ENCODE results near the gene GLIS1.
A peak's percentile ranks its signal among the peaks of the same experiment; 100 is the strongest.

GLIS1 gene

DNA sequence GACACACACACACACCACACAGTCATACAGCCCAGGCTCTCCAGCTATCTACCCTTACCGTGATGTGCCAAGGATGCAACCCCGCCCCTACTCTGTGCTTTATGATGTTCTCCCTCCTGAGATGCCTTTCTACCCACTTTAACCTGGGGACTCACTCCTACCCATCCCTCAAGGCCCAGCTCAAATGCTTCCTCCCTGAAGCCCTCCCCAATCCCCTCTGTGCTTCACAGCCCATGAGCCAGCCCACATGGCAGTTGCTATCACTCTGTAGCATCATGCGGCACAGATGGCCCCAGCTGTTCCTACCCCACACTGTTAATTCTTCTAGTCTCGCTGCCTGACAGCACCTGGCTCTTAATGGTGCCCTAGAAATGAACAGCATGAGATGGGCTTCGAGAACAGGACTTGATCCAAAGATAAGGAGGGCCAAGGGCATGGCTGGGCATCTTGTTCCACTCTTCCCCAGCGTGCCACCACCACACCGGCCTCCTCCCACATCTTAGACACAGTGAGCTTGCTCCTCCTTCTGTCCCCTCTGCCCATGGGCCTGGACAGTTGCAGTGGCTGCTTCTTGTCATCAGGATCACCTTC lies 109.8 kb downstream of the GLIS1 start:
- no peak for DNase-seq

DNA sequence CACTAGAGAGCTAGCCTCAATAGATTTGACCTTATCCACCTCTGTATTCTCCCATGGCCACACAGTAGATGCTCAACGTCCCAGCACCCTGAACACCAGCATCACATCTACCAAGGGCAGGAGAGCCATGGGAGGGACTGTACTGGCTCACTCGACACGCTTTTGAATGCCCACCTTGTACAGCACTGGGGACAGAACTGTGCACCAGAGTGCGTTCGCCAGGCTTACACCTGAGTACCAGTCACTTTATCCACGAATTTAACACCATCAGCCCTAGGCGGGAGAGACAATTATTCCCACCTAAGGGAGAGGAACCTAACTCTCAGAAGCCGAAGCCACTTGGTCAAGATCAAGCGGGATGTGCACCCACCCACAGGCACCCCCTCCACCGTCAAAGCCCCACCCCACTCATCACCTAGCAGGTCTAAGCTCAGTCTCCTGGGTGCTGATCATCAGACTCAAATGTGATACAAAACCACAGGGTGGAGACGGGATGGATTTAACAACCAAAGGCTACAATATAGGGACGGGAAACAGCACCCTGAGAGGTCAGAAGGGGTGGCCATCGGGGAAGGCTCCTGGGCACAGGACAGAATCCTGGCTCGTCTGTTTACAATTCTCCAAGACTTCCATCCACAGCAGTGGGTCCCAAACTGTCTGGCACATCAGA lies 110.5 kb downstream of the GLIS1 start:
- DNase-seq, result no peak

DNA sequence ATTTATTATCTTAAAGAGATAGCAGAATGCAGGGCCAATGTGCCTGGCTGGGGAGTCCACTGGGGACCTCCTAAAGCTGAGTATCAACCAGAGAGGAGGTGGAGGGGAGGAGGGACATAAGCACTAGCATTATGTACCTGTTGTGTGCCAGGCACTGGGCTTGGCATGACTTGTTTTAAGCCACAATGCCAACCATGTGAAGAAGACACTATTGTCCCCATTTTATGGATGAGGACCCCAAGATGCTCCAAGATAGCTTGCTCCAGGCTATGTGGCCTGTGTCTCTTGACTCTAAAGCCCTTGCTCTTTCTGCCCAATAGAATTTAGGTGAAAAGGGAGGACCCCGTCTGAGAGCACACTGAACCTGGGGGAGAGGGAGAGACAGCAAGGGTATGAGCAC lies 111.3 kb downstream of the GLIS1 start:
- DNase-seq, result no peak

DNA sequence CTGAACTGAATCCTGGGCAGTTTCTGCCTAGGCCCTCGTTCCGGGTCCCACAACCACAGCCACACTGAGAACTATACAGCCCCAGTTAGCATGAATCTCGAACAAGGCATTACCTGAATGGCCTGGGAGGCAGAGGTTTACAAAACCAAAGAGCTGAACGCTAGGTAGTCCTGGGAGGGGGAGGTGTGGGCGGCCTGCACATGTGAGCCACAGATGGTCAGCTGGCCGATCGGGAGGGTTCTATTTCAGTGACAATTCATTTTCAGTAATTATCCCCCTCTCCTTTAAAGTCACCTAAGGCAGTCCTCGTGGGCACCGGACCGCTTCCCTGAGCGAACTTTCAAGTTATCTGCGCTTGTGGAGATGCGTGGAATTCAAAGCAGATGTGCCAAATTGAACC lies 111.9 kb downstream of the GLIS1 start:
- no peak for DNase-seq

DNA sequence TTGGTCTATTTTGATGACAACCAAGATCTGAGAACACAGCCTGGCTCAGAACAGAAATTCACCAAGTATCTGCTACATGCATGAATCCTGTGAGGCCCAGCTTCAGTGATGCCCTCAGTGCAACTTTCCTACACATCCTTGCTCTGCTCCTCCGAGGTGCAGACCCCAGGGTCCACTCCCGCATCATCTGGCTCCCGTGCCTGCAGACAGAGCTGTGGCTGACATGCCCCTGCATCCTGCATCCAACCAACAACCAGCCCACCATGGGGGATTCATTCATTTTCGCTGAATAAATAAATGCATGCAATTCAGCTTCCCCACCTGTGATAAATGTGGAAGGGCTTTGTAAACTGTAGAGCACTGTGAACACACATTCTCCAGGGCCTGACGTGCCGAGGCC lies 112.3 kb downstream of the GLIS1 start:
- no peak for DNase-seq

DNA sequence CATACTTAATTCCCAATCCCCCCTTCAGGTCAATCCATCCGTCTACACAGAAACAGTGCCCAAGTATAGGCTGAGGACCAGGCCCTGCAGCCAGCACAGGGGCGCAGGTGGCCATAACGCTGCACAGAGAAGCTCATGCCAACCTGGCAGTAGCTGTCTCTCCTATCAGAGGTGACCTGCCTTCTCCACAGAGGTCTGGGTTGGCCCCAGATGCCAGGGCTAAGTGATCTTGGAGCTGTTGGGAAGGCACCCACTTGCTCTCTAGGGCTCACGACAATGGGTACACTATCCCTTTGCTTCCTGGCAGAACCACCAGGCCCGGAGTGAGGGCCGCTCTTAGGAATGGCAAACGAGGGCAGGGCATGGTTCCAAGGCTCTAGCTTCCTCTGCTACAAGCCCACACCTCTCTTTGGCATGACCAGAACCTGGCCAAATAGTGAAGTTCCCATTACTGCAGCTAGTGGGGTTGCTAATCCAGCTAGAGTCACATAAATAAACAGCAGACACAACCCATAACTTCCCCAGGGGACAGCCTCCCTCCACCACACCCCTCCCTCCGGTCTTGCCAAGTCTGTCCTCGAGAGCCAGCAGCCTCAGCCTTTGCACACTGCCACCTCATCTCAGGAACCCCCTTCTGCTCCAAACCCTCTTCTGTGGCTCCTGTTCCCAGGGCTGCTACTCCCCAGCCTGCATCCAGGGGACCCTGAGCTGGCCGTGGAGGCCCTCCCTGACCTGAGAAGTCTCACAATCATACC lies 113.0 kb downstream of the GLIS1 start:
- no peak for DNase-seq

DNA sequence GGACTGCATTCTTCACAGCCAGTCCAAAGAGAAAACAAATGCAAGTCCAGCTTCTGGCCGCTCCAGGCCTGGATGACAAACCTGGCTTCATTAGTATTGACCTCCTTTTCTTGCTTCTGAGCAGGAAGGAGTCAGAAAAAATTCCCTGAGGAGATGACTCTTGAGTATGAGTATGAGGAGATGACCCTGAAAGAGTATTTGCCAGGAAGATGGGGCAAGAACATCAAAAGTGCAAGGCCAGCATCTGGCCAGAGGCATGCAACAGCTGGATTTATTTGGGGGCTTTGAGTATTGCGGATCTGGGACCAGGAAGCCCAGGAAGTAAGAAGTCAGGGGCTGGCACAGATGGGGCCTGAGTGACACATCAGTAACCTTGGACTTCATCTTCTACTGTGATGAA lies 113.9 kb downstream of the GLIS1 start:
- DNase-seq, result no peak

DNA sequence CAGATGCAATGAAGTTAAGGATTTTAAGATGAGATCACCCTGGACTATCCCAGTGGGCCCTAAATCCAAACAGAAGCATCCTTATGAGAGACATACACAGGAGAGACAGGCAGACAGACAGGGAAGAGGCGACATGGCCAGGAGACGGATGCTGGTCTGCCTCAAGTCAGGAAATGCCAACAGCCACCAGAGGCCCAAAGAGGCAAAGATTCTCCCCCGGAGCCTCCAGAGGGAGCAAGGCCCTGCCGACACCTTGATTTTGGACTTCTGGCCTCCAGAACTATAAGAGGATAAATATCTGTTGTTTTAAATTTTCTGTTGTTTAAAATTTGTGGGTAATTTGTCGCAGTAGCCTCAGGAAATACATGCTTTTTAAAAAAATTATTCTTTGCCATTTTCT lies 116.4 kb downstream of the GLIS1 start:
- no peak for DNase-seq

DNA sequence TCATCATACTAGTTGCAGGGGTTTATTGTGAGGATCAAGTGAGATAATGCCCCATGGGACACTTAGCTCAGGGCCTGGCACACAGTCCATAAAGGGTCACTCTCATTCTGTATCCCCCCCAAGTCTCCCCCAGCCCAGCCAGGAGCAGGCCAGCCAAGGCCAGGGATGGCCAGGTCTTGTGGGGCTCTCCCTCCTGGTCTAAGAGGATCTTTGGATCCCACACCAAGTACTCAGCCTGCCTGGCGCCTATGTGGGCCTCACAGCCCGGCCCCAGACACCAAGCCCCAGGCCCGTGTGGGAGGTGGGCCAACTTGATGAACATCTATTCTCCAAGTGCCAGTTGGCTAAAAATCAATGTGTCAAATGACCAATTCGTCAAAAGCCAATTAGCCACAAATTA lies 117.8 kb downstream of the GLIS1 start:
- DNase-seq, result no peak

DNA sequence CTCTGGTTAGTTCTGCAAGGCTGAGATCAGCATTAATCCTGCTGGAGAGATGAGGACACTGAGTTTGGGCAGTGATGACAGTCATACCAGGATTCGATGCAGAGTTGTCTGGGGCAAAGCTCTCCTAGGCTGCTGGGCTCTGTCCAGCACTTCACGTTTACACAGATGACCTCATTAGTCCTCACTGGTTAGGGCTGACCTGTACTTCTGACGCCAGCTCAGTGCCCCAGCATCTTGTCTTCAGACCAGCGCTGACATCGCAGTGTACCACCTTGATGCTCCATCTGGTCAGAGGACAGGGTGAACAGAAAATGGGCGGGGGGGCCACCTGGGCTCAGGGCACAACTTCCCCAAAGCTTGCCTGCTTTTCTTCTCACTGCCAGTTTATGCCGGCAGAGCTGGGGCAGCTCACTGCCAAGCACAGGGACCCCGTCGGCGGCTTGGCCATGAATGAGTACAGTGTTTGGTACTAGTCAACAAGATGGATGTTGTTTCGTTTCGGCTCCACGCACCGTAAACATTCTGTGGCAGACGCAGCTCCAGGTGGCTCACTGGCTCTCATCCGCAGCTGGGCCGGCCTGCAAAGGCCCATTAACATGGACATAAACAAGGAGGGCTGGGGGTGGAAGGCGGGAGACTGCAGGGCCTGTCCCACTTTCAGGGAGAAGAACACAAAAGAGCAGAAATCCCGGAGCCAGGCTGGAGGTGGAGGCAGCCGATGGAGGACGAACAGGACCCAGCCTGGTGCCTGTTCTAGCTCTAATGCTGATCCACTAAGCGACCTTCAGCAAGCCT lies 118.7 kb downstream of the GLIS1 start:
- peak; percentile 75 for DNase-seq

DNA sequence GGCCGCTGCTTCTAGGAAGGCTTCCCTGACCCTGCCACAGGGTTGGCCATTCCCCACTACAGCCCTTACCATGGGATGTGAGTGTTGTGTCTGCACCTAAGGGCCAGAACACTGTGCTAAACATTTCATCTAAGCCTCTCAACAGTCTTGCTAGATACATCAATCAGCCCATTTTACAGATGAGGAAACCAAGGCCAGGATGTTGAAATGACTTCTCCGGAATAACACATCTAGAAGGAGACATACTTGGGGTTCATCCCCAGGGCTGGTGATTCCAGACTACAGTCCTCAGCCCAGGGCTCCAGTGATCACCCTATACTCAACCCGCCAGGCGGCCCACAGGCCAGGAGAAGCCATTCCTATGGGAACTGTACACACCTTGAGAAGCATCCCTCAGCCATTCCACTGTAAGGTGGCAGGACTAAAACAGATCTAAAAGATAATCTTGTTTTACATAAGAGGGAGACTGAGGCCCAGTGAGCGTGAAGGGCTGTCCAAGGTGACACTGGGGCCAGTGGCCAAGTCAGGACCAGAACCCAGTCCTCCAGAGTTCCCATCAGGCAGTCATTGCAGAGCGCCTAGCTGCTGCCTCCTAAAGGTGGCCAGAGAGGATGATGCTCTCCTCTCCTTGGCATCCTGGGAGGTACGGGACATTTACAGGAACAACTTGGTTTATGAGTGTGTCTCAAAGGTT lies 119.5 kb downstream of the GLIS1 start:
- DNase-seq, result no peak

DNA sequence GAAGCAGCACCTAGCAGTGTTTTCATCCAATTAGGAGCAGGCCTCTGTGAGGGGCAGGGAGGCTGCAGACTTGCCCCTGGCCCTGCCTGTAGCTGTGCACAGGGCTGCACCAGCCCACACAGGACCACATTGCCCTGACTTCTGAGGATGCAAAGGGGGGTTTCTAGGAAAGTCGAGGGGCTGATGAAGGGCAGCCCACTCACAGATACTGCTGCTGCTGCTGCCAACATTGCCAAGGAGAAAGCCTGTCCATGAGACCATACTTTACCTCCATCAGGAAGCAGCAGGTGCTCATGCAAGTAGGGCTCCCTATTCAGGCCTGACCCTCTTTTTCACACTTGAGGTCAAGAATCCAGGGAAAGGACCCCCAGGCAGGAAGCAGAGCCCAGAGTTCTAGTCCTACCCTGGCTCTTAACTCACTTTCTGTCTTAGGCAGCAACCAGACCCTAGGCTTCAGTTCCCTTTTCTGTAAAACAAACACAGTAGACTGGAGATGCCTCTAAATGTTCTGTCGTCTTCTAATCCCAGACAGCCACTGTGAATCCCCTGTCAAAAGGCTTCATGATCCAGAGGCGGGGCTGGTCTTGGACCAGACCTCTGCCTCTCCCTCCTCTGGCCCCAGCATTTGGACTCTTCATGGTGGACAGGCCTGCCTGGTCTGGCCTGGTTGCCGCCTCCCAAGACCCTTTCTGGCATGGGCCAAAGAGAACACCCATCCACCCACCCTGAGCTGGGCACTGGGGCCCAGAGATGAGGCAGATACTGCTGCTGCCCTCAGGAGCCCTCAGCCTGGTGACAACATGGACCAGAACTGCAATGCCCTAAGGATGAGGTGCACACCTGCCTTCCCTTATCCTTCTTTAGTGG lies 120.2 kb downstream of the GLIS1 start:
- DNase-seq, result no peak

DNA sequence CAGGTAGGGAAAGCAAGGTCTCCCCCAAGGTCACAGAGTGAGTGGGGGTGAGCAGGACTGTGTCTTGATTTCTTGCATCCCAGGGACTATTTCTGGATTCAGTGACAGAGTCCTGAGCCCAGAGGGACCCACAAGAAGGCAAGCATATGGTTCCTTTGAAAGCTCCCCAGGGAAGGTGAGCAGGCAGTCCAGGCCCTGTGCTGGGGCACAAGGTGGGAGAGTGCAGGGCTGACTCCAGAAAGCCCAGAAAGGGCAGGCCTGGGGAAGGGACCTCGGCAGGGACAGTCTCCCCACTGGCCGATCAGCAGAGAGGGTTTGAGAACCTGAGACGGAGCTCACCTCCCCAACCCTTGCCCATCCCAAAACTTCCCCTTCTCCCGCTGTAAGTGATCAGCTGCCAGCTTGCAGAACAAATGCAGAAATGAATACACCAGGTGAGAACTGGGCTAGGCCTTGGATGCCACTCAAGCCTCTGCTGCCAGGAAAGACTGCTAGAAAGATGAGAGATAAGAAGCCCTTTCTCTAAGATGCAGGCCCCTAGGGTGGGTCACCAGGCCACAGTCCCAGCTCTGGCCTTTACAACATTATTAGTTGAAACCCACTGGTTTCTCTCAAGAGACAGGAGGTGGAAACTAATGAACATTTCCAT lies 121.0 kb downstream of the GLIS1 start:
- DNase-seq, result no peak

DNA sequence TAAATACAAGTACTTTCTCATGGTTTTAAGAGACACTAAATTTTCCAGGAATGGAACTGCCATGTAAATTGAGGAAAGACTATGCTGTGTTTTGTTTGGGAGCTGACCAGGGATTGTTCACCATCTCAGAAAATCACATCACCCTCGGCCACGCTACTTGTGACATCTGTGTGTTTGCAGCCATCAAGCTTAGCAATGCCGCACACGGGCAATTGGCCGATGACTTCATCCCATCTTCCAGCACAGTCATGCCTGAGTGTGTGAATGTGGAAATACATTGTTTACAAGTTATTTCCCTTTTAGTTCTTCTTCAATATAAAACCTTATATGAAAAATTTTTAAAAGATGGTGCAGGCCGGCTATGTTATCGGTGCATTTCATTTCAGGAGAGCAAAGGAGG lies 121.6 kb downstream of the GLIS1 start:
- DNase-seq, result no peak

DNA sequence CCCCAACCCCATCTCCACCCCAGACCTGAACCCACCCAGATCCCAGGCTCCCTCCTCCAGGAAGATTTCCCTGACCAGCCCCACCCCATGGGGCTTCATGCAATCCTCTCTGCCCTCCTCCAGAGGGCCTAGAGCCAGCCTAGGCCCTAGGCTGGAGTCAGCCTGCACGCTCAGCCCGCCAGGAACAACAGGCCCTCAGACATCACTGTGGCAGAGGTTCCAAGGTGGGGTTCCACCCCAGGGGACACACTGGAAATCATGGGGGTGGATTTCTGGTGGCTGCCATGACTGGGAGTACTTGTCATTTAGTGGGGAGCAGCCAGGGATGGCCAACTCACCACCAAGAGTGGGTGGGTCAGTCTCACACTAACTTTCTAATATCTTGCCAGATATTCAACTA lies 122.0 kb downstream of the GLIS1 start:
- DNase-seq, result no peak

DNA sequence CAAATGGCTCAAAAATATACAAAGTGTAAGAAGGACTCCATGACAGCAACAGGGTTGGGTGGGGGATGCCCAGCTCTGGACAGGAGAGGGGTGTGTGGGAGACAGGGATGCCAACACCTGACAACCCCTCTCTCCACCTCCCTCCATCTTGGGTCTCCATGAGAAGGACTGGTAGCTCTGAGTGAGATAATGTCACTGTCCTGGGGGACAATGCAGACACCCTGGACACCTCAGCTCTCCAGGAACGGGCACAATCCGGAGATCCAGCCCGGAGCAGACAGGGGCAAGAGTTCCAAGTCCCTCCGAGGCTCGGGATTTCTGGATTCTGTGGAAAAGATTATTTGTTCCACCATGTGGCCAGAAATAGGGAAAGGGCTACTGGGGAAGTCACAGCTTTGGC lies 122.5 kb downstream of the GLIS1 start:
- DNase-seq, result no peak

DNA sequence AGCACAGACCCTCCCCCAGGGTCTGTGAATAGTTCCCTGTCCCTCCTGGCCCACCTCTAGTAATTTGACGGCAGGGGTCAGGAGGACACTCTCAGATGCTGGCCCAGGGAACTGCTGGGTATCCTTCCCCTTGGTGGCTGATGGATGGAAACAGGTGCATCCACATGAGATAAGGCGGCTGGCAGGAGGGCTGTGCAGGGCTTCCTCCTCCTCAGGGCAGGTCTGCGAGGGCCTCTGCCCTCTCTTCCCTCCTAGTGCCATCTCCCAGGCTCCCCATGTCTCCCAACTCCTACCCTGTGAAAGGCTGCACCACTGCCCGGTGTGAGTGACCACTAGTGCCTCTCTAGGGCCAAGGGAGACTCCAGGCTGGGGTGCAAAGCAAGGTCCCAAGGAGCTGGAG lies 123.9 kb downstream of the GLIS1 start:
- DNase-seq, result no peak

DNA sequence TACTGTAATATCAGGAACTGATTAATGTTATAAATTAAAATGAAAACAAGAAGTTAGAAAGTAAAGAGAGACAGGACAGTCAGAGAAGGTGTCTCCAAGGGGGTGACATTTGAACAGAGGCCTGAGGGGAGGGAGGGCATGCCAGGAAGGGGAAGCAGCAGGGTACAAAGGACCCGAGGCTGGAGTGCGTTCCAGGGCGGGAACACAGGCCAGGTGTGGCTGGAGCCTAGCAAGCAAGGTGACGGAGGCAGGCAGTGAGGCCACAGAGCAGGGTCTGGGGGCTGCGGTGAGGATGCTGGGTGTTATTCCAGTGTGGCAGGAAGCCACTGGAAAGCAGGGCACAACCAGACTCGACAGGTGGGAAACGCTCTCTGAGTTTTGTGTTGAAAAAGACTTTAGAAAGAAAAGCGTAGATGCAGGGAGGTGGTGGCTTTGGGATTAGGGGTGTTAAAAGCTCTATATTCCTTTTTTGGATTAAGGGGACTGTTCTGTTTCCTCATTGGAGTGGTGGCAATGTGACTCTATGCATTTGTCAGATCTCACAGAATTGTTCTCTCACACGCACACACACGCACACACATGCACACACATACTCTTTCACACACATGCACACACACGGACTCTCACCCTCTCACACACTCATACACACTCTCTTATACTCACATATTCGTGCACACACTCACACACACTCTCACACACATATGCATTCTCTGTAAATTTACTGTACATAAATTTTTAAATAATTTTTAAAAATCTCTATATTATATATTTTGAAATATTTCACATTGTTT lies 124.5 kb downstream of the GLIS1 start:
- no peak for DNase-seq

DNA sequence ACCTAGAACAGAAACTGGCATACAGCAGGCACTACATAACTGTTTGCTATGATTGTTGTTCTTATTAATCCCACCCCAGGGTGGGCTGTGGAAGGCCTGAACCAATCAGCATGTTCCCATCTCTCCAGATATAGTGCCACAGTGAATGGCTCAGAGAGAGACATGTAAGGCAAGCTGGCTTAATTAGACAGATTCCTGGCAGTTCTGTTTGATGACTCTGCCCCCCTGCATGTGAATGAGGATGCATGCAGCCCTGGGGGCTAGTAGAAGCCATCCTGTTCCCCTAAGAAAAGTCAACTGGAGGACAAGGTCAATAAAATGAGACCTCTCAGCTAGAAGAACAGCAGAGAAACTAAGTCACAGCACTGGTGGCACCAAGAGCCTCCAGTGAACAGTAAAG lies 130.3 kb downstream of the GLIS1 start:
- DNase-seq, result no peak

DNA sequence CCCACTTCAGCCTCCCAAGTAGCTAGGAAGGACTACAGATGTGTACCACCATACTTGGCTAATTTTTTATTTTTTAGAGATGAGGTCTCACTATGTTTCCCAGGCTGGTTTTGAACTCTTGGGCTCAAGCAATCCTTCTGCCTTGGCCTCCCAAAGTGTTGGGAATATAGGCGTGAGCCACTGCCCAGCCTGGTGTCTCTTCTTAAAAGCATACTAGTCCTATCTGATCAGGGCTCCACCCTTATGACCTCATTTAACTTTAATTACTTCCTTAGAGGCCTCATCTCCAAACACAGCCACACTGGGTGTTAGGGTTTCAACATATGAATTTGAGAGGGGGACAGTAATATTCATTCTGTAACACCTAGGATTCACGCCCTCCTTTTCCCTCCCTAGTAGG lies 130.9 kb downstream of the GLIS1 start:
- no peak for DNase-seq

DNA sequence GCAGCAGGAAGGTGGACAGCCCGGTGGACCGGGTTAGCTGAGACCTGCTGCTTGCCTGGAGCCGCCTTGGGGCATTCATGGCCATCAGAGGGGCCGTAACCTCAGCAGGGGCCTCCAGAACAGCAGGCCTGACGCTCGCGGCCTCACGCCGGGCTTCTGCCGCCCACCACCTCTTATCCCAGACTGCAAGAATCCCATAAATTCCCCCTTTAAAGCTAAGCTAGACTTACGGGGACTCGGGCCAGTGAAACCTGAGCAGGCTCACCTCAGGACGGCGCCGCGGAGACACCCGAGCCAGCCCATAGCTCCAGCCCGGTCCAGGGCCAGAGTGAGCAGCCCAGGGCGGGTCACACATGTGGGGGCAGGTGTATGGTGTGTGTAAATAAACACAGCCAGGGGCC lies 132.3 kb downstream of the GLIS1 start:
- DNase-seq, result no peak
